GM06990 (cell line): Measurements from ENCODE around the gene NCAPD2.
A peak's percentile ranks its signal among the peaks of the same experiment; 100 is the strongest.

Experiments
- DNase-seq: peaks from one replicate; pipeline ENCODE4 v3.0.0-alpha.2; 2011; ENCODE audit not compliant: insufficient read length; ENCODE audit errors: extremely low read depth
- H3K27me3 ChIP-seq: replicated peaks from 2 replicates; pipeline ENCODE4 v1.6.0; 2011; ENCODE audit warnings: low read length; ENCODE audit not compliant: control insufficient read depth, insufficient read depth
- H3K36me3 ChIP-seq: 2 replicates; pipeline ENCODE4 v1.5.1; 2011; ENCODE audit warnings: low read length; ENCODE audit not compliant: control insufficient read depth, insufficient read depth
- H3K4me3 ChIP-seq: replicated peaks from 2 replicates; pipeline ENCODE4 v1.5.1; 2011; ENCODE audit warnings: low read depth, mild to moderate bottlenecking, control low read depth, low read length
- CTCF ChIP-seq: IDR thresholded peaks from 2 replicates; pipeline ENCODE4 v1.5.1; 2011; ENCODE audit warnings: low read length, control low read depth, mild to moderate bottlenecking, inconsistent platforms; ENCODE audit not compliant: insufficient read depth, poor library complexity, severe bottlenecking

NCAPD2 gene

DNA sequence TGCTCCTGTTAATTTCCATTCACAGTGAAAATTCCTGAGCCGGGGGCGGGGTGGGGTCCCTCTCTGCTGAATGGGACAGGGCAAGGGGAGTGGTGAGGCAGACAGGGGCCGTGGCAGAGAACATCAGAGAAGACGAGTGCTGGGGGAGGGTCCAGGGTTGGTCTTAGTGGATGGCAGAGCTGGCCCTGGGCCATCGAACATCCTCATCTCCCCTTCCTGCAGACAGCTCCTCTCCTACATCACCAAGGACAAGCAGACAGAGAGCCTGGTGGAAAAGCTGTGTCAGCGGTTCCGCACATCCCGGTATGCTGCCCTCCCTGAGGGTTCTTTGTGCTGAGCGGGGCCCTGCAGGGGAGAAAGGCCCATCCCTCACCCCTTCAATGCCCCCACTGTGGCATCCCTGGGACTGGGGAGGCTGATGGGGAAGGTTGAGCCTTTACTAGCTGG lies 35.4 kb downstream of the NCAPD2 start:
- TF ChIP-seq CTCF: no peak
- peaks cover 53% of the 10 kb centered on the region for H3K36me3 ChIP-seq
- H3K4me3 ChIP-seq: no peak overlapping the region
- no peak for DNase-seq
- H3K27me3 ChIP-seq: no peaks in the 10 kb centered on the region

DNA sequence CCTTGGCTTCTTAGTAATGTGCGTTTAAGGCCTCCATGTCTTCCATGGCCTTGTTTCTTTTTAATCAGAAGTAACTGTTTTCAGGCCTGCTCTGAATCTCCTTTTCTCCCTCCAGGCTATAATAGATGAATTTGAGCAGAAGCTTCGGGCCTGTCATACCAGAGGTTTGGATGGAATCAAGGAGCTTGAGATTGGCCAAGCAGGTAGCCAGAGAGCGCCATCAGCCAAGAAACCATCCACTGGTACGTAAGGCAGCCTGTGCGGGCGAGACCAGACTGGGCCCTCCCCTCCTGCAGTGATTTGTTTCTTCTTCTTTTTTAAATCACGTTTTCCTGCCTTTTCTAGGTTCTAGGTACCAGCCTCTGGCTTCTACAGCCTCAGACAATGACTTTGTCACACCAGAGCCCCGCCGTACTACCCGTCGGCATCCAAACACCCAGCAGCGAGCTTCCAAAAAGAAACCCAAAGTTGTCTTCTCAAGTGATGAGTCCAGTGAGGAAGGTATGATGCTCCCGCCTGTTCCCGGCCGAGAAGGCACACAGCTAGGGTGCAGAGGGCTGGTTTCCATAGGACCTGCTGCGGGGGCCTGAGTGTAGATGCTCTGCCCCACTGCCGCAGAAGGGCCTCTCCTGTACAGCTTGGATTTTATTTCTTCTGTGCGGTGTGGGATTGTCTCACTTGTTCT lies 36.8 kb downstream of the NCAPD2 start:
- DNase-seq: no peak
- TF ChIP-seq CTCF: no peak
- H3K36me3 ChIP-seq: peaks cover 50% of the 10 kb centered on the region
- no peak overlapping the region for H3K4me3 ChIP-seq
- no peaks in the 10 kb centered on the region for H3K27me3 ChIP-seq

- no peak for TF ChIP-seq CTCF
- peaks cover 50% of the 10 kb centered on the region for H3K36me3 ChIP-seq
- peak; percentile 74 for DNase-seq
- peak overlapping the region; percentile 97 for H3K4me3 ChIP-seq
- H3K27me3 ChIP-seq: no peaks in the 10 kb centered on the region
Observed at GRCh38 chr12:6532051-6532926, 38.4 kb downstream of the NCAPD2 start.

GRCh38 chr12:6532927-6533652 lies 39.2 kb downstream of the NCAPD2 start:
- Histone ChIP-seq H3K36me3 (peaks cover 49% of the 10 kb centered on the region), H3K4me3 (peak overlapping the region; percentile 97), H3K27me3 (no peaks in the 10 kb centered on the region)
- TF ChIP-seq CTCF: no peak
- DNase-seq: peak; percentile 43

DNA sequence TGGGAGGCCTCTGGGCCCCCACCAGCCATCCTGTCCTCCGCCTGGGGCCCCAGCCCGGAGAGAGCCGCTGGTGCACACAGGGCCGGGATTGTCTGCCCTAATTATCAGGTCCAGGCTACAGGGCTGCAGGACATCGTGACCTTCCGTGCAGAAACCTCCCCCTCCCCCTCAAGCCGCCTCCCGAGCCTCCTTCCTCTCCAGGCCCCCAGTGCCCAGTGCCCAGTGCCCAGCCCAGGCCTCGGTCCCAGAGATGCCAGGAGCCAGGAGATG lies 39.7 kb downstream of the NCAPD2 start:
- peaks cover 50% of the 10 kb centered on the region for H3K36me3 ChIP-seq
- peak; percentile 87 for DNase-seq

More for the DNA sequence above, 39.7 kb downstream of the NCAPD2 start:
- Histone ChIP-seq H3K4me3 (peak overlapping the region; percentile 97), H3K27me3 (no peaks in the 10 kb centered on the region)
- no peak for TF ChIP-seq CTCF
